ENCODE data around the gene RNASE4. TPM values are rescaled to one million over a fixed set of nuclear protein-coding genes. Genes with fewer than 3 reads are reported as not detected.

RNASE4 gene
- polyA plus RNA-seq, 1 of the 3 experiments (the other 2 are of a cell fraction): 11.6 TPM

DNA sequence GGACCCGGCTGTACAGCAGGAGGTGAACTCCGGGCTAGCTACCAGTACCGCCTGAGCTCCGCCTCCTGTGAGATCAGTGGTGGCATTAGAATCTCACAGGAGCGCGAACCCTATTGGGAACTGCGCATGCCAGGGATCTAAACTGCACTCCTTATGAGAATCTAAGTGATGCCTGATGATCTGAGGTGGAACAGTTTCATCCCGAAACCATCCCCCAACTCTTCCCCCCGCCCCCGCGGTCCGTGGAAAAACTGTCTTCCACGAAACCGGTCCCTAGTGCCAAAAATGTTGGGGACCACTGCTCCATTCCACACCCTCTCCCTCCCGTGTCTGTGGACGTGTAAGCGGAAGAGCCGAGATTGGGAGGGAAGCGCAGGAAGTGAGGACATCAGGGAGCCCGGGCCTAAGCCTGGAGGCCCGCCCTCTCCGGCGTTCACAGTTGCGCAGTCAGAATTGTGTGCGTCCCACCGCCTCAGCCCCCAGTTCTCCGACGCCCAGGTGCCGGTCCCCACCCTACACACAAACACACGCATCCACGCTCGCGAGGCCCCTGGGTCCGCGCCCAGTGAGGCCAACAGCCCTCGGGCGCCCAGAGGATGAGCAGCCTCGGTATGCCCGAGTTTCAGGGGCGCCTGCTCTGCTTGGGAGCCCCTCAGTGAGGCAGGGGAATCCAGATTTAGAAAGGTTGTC is 1.8 kb upstream of the RNASE4 start (continued):
- TF ChIP-seq, protein P1, sequence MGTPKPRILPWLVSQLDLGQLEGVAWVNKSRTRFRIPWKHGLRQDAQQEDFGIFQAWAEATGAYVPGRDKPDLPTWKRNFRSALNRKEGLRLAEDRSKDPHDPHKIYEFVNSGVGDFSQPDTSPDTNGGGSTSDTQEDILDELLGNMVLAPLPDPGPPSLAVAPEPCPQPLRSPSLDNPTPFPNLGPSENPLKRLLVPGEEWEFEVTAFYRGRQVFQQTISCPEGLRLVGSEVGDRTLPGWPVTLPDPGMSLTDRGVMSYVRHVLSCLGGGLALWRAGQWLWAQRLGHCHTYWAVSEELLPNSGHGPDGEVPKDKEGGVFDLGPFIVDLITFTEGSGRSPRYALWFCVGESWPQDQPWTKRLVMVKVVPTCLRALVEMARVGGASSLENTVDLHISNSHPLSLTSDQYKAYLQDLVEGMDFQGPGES (IDR thresholded peaks at IDR 0.05; ENCODE audit: low read depth, low read length): no peak
- TF ChIP-seq TAF1 (IDR thresholded peaks at IDR 0.05; ENCODE audit: borderline replicate concordance, low read depth, low read length) (peak; percentile 63), GATA2 (CRISPR knock-in tag; IDR thresholded peaks at IDR 0.05) (no peak)
- TF ChIP-seq, protein P2, sequence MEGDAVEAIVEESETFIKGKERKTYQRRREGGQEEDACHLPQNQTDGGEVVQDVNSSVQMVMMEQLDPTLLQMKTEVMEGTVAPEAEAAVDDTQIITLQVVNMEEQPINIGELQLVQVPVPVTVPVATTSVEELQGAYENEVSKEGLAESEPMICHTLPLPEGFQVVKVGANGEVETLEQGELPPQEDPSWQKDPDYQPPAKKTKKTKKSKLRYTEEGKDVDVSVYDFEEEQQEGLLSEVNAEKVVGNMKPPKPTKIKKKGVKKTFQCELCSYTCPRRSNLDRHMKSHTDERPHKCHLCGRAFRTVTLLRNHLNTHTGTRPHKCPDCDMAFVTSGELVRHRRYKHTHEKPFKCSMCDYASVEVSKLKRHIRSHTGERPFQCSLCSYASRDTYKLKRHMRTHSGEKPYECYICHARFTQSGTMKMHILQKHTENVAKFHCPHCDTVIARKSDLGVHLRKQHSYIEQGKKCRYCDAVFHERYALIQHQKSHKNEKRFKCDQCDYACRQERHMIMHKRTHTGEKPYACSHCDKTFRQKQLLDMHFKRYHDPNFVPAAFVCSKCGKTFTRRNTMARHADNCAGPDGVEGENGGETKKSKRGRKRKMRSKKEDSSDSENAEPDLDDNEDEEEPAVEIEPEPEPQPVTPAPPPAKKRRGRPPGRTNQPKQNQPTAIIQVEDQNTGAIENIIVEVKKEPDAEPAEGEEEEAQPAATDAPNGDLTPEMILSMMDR (IDR thresholded peaks at IDR 0.05): no peak; the same call in 1 of the 2 replicates
- TF ChIP-seq, protein P3, sequence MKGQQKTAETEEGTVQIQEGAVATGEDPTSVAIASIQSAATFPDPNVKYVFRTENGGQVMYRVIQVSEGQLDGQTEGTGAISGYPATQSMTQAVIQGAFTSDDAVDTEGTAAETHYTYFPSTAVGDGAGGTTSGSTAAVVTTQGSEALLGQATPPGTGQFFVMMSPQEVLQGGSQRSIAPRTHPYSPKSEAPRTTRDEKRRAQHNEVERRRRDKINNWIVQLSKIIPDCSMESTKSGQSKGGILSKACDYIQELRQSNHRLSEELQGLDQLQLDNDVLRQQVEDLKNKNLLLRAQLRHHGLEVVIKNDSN (IDR thresholded peaks at IDR 0.05; ENCODE audit: borderline replicate concordance, low read depth): no peak

DNA sequence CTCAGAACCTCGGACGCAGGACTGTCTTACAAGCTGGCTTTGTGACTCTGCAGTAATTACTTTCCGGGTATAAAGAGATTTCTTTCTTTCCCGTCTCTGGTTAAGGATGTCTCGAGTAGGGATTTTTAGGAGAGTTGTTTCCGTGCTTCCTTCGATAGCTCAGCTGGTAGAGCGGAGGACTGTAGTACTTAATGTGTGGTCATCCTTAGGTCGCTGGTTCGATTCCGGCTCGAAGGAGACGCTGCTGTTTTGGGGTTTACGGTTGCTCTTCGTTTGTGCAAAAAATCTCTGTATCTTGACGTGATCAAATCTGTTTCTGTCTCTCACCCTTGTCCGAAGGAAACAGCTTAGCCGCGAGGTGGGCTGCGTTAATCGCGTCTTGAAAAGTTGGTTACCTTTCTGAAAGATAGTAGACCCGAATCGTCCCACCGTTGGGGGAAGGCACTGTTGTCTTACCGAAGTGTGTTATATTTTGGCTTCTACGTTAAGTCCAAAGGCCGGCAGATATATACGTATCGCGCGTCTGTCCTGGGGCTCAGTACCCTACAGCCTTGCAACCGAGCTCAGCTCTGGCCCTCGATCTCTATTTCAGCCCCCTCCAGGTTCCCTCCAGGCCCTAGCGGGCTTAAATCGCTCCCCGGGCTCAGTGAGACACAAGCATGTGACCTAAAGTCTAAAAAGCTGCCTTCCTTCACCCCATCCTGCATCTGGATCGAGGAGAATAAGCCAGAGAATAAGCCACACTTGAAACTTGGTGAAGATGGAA is 1.1 kb upstream of the RNASE4 start:
- Histone ChIP-seq H3K4me2 (peak overlapping the region; percentile 97), H3K27ac (ENCODE audit: low read depth in 2 of 2, low read length in 1 of 2) (peak overlapping the region; percentile 94 to 98), H3K9me3 (no peaks in the 10 kb centered on the region), H3K9ac (peak overlapping the region; percentile 97), H3K36me3 (replicated peaks in 1 of 2; ENCODE audit: control insufficient read depth in 1 of 2, insufficient read depth in 2 of 2, low read length in 1 of 2) (no peaks in the 10 kb centered on the region), H3K9me2 (no peaks in the 10 kb centered on the region), H3K27me3 (ENCODE audit: insufficient read depth) (no peaks in the 10 kb centered on the region; the same call in 1 of the 2 replicates), H4K20me1 (ENCODE audit: insufficient read depth) (no peaks in the 10 kb centered on the region), H3F3A (replicated peaks; ENCODE audit: insufficient read depth) (peaks cover 39% of the 10 kb centered on the region), H3K4me3 (ENCODE audit: low read depth in 2 of 2, low read length in 1 of 2) (peak overlapping the region; percentile 93 to 97), H2AFZ (ENCODE audit: low read depth) (peak overlapping the region; percentile 97), H3K79me2 (ENCODE audit: insufficient read depth) (no peaks in the 10 kb centered on the region), H3K4me1 (ENCODE audit: control insufficient read depth in 1 of 2, insufficient read depth in 2 of 2, low read depth in 1 of 2, low read length in 1 of 2) (peaks cover 5 to 26% of the 10 kb centered on the region in 2 experiments; a peak in 3 of 4 replicates)
- DNase-seq: peak; percentile 50
- CTCF ChIA-PET: interaction anchor here (4.0 to 5.5 kb wide), 2 partner anchors 70 to 74 kb away, joined by 22 to 25 read pairs; no protein-coding TSS in a partner anchor
- POLR2A ChIA-PET: no interaction called here
- under 1% methylated on average over 30 of the region's 38 CpGs for WGBS (ENCODE audit: low lambda C conversion rate)
- TF ChIP-seq POLR2AphosphoS5 (IDR thresholded peaks at IDR 0.05; ENCODE audit: low read depth, low read length): no peak
- TF ChIP-seq NFIC (IDR thresholded peaks at IDR 0.05; ENCODE audit: borderline replicate concordance): 0 out of 2 replicates have a peak, but pooled peaks have one; percentile 11
- peak; percentile 47 for TF ChIP-seq MXI1 (IDR thresholded peaks at IDR 0.05; ENCODE audit: low read depth, low read length)
- no peak for TF ChIP-seq FOXM1 (IDR thresholded peaks at IDR 0.05; ENCODE audit: low read depth)
- no peak for TF ChIP-seq EZH2phosphoT487 (IDR thresholded peaks at IDR 0.05; ENCODE audit: borderline replicate concordance, low read depth)
- TF ChIP-seq, protein P4, sequence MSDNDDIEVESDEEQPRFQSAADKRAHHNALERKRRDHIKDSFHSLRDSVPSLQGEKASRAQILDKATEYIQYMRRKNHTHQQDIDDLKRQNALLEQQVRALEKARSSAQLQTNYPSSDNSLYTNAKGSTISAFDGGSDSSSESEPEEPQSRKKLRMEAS (IDR thresholded peaks at IDR 0.05; ENCODE audit: low read depth): 0 out of 2 replicates have a peak, but pooled peaks have one; percentile 18
- TF ChIP-seq FOXJ3 (CRISPR knock-in tag; IDR thresholded peaks at IDR 0.05): no peak
- no peak for TF ChIP-seq MEF2A (IDR thresholded peaks at IDR 0.05; ENCODE audit: borderline replicate concordance, low read depth)
- peak; percentile 70 for TF ChIP-seq FOSL2 (IDR thresholded peaks at IDR 0.05; ENCODE audit: borderline replicate concordance, low read depth)
- TF ChIP-seq JUND (IDR thresholded peaks at IDR 0.05): no peak
- TF ChIP-seq, protein P2 (IDR thresholded peaks at IDR 0.05): no peak
- TF ChIP-seq, protein P5, sequence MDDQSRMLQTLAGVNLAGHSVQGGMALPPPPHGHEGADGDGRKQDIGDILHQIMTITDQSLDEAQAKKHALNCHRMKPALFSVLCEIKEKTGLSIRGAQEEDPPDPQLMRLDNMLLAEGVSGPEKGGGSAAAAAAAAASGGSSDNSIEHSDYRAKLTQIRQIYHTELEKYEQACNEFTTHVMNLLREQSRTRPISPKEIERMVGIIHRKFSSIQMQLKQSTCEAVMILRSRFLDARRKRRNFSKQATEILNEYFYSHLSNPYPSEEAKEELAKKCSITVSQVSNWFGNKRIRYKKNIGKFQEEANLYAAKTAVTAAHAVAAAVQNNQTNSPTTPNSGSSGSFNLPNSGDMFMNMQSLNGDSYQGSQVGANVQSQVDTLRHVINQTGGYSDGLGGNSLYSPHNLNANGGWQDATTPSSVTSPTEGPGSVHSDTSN (IDR thresholded peaks at IDR 0.05): peak; percentile 39; the same call in 1 of the 2 replicates
- TF ChIP-seq YY1 (IDR thresholded peaks at IDR 0.05; ENCODE audit: low read depth): no peak; the same call in 1 of the 2 replicates
- no peak for TF ChIP-seq GABPA (IDR thresholded peaks at IDR 0.05; ENCODE audit: low read depth)
- TF ChIP-seq, protein P6, sequence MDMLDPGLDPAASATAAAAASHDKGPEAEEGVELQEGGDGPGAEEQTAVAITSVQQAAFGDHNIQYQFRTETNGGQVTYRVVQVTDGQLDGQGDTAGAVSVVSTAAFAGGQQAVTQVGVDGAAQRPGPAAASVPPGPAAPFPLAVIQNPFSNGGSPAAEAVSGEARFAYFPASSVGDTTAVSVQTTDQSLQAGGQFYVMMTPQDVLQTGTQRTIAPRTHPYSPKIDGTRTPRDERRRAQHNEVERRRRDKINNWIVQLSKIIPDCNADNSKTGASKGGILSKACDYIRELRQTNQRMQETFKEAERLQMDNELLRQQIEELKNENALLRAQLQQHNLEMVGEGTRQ (IDR thresholded peaks at IDR 0.05; ENCODE audit: borderline replicate concordance, low read depth, low read length): no peak
- TF ChIP-seq TCF12 (IDR thresholded peaks at IDR 0.05): peak; percentile 26; the same call in 1 of the 2 replicates
- no peak for TF ChIP-seq SMC3 (IDR thresholded peaks at IDR 0.05; ENCODE audit: low read depth, low read length)
